Cerebellar nuclear complex (tissue), 1 donor: ENCODE data around the gene FAF1.

Experiments
- DNase-seq, 2 experiments: peaks; one replicate each; lab custom pipeline; 2025; lab: John Stamatoyannopoulos, UW

The FAF1 gene

DNA sequence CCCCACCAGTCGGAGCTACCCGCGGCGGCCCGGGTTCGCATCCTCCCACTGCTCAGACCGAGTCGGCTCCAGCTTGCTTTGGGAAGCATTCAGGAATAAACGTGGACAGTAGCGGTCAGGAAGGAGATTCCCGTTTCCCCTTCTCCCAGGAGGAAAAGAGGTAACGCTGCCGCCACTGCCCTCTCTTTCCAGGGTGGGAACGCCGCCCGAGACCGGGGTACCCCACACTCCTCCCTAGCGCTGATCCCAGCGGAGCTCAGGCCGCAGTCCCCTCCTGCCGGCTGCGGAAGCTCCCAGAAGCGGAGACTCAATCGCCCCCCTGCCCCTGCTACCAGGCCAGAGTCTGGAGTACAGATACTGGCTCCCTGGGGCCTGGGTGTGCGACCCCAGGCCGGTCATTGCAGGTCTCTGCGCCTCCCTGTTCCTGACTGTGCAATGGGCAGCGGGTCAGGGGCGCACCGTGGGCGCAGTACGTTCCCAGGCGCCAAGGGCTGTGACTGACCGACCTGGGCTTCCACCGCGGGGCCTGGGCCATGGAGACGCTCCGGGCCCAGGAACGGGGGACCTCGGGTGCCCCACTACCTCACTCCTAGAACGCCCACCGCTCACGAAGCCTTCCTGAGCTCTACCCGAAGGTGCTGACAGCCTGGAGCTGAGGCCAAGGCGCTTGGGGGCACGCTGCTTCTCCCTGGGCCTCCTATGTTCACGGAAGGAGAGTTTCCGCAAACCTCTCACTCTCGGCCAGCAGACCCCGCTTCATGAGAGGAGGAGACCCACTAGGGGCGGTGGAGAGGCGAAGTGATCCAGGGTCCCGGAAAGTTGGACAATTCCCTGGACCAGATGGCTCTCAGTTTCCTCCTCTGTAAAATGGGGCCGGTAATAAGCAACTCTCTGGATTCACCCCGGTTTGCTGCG lies 544.6 kb downstream of the FAF1 start:
- no peak for DNase-seq

DNA sequence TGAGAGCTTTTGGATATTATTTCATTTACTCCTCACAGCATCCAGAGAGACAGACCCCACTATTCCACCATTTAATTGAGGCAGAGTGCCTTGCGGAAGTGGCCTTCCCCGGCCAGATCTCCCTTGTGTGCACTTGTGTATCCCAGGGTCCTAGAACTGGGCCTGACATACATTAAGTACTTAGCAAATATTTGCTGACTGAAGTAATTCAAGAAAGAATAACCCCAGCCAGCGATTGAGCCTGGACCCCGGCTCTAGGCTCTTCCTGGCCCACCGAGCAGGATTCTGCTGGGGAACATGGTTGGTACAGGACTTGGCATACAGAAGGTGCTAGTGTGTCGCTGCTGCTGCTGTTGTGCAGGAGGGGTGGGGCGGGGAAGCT lies 545.2 kb downstream of the FAF1 start:
- DNase-seq = no peak

DNA sequence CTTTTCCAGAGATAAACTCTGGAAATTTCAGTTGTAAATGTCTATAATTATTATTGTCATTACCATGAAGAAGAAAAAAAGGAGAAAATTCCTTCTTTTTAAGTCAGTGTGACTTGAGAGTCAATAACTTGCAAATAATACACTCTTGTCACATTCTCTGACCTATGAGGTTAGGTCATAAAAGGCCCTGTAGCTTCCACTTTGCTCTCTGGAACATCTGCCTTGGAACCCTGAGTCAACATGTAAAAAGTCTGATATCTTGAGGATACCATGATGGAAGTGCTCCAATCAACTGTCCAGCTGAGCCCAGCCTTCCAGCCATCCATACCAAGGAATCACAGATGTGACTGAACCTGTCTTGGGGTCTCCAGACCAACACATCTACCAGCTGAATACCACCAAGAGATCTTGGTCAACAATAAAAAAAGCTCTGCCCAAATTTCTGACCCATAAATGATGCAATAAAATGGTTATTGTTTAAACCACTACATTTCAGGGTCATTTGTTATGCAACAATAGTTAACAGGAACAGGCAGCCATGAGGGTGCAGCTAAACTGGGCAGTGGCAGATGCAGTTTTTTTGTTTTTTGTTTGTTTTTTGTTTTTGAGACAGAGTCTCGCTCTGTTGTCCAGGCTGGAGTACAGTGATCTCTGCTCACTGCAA lies 547.1 kb downstream of the FAF1 start:
- no peak for DNase-seq

DNA sequence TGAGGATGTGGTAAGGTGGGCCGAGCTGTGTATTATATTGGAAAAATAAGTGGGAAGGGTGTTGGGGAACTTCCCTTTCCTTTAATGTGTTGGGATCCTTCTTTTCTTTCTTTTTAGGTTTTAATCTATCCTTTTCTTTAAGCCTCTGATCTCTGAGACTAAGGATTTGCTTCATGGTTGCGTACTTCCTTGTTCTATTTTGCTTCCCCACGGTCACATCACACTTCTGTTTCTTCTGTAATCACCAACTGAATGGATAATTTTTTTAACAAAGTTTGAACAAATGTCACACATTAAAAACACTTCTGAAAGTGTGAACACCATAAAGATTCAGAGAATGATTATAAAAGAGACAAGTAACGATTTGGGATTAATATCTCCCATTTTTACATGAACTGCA lies 554.3 kb downstream of the FAF1 start:
- DNase-seq = no peak

DNA sequence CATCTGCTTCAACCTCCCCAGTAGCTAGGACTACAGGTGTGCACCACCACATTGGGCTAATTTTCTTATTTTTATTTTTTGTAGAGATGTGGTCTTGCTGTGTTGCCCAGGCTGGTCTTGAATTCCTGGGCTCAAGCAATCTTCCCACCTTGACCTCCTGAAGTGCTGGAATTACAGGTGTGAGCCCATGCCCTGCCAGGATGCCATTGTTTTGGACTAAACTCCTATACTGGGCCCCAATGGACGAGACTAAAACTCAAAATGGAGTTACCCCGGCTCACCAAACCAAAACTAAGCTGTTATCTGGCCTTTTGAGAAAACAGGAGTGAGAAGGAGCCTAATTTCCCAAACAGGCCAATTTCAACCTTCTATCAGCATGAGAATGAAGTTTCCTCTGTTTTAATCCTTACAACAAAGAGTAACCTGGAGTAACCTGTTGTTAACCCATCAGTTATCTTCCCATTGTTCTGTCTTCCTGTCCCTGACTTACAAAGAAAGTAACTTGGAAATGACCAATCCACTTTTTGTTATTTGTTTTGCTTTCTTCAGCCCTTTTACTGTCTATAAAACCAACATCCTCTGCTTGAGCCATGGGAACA lies 566.4 kb downstream of the FAF1 start:
- DNase-seq = no peak
